NCI-H187 (cell line): ENCODE results near the gene MSI2.

Source experiments
- DNase-seq, 2 experiments: peaks; one replicate each; lab custom pipeline; 2025; lab: John Stamatoyannopoulos, UW

Gene MSI2

DNA sequence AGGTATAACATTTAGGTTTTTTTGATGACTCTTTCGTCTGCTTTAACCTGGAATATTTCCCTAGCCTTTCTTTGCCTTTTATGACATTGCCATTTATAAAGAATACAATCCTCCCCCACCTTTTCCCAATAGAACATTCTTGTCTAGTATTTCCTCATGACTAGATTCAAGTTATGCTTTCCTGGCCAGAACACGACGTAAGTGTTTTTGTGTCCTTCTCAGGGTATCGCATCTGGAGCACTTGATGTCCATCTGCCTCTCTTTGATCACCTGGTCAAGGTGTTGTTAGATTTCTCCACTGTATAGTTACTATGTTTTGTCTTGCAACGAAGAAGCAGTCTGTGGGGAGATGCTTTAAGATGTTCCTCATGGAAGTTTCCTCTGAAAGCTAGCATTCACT lies 87.4 kb downstream of the MSI2 start:
- no peak for DNase-seq

DNA sequence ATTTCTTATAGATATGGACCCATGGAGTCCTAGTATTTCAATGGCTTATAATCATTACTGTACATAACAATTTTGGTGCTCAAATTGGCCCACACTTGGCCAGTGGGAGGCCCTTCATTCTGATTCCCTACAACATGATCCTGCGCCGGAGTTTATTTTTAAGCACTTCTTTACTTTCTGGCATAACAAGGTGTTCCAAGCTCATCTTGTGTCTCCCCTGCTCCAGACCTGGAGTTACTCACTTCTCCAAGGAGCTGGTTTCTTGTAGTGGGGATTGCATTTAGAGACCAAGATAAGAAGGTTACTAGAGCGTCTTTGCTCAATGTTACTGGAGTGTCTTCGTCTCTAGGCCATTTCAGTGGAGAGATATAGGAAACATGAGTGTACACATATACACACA lies 87.9 kb downstream of the MSI2 start:
- DNase-seq, result no peak

DNA sequence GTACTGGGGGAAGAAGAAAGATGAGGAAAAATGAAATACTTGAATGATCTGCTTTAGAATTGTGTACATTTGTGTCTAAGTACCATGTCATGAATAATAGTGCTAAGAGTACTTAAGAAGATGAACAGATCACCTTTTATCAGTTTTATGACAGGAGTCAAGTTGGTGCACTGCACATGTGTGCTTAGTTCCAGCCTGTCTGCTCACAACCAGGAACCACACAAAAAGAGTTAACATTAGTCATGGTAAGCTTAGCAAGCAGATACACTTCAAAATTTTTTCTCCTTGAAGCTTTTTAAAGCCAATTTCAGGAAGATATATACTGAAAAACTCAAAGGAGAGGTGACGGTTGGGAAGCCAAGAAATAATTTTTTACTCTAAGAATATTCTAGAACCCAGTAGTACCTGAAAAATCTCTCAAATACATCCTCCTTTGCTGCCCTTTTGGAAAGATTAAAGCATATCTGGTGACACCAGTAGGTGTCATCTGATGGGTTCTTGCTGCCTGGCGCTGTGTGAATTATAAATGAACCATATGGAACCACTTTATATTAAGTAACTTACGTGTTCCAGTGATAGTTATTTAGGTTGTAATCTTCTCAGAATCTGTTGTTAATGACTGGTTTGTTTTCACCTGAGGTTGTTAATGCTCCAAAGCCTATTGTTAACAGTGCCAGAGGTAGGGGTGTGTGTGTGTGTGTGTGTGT lies 93.4 kb downstream of the MSI2 start:
- no peak for DNase-seq

DNA sequence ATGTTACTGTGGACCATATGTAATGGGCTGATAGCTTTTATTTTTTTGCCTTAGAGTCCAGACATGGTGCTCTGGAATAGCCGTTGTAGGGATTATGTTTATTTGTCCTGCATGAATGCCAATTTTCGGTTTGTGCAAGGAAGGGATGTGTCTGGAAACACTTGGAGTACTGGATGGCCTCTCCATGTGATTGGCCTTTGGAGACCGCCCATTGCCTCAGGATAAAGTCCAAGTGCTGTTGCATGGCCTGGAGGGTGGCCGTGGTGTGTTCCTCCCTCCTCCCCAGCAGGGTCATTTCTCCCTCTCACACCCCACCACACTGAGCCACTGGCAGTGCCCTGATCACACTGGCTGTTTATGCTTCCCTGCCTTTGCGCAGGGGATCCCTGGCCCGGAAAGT lies 93.9 kb downstream of the MSI2 start:
- DNase-seq, result no peak

DNA sequence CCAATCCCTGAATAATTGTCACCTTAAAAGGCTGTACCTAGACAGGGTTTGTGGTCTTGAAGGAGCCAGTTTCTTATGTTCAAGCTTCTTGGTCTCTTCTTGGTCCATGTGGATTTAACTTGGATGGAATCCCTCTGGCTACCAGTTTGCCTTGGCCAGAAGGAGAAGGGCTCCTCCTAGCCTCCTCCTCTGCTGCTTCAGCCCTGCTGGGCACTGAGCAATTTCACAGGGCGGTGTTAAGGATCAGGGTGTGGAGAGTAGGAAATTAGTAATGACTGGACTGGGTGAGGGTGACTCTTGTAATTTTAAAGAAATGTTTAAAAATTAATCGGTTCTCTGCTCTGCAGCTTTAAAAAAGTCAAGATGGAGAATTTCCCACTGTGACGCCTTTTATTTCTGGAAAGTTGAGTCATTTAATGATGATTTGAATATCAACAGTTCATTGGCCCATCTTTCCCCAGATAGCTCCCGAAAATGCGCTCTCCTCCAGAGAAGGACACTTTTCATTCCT lies 96.4 kb downstream of the MSI2 start:
- DNase-seq, result no peak

DNA sequence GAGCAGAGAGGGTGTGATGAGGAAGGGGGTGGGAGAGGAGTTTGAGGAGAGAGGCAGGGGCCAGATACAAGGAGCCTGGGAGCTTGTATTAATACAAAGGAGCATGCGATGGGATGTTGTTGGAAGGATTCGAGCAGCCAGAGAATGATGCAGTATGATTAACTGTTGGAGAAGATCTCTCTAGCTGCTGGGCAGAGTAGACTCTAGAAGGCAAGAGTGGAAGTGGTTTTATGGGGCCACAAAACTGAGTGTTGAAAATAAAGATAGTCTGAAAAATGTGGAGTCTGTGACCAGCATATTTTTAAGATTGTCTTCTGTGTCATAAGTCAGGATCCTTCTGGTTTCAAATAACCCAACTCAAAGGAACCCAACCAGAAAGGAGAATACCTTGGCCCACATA lies 98.3 kb downstream of the MSI2 start:
- no peak for DNase-seq

DNA sequence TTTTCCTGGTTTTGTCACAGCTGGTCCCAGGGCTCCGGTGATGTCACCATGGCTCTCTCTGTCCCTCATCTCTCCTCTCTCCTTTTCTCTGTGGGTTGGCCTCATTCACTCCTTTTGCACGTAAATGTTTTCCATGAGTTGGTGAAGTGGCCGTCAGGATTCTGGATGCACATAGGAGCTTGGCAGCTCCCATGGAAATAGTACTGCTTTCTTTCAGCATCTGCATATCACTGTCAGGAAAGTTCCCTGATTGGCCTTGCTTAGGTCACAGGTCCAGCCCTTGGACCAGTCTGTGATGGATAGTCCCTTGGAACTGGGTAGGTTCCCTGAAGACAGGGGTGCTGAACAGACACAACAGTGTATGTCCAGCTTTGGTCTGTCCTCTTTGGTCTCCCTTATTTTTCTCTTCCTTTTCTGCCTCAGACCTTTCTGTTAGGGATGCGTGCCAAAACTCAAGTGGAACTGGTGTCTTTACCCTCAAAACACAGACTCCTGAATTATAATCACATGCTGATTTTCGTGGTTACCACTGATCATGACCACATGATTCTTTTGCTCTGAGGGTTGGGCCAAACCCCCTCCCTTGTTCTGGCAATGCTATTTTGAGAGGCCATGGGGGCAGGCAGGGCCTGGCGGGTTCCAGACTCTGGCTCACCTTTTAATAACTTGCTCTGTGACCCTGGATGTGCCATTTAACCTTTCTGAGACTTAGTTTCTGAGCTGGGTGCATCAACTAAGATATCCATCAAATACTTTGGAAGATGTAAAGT lies 99.0 kb downstream of the MSI2 start:
- DNase-seq, result no peak

DNA sequence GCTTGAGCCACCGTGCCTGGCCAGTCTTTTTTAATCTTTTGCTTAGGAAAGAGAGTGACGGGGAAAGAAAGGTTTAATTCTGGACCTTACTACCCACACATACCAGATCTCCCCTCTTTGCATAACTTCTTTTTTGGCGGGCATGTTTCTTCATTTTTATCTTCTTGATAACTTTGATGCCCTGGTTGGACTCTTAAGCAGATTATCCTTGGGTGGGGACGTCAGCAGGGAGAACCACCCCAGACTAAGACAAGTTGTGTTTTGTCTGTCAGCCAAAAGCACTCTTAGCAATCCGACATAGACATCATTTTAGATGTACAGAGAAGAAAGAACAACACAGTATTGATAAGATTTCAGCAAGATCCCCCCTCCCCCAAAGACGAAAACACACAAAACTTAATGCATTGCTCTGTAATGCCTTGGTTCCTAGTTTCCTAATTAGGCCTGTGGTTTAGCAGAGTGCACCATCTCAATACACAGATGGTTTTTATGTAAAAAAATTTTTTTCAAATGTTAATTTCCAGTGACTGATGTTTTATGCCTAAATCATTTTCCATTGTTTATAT lies 99.9 kb downstream of the MSI2 start:
- DNase-seq, result no peak

DNA sequence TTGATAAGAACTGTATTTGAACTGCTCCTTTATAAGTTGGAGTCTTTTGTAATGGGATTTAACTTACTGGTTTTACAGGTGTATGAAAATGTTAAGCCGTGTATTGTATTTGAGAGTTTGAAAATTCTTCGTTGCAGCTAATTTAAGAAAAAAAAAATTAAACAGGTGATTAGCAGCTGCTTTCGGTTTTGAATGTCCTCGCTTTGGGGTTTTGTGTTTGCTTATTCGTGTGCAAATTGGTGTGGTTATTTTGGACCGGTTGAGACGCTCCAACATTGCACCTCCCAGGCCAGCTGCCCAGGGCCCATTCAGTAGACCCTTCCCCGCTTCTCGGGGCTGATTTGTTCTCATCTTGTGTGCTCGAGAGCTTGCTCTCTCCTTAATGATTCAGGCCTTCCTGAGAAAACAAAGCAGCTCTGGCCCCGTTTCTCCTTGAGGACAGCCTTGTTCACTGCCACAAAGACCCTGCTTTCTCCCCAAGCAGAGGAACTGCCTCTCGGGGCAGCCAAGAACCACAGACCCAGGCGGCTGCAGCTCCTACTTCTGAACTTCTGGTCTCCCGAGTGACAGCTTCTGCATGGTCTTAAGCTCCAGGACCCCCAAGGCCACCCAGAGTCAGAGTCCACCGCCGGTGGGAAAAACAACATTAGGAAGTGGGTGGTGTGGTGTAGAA lies 100.5 kb downstream of the MSI2 start:
- no peak for DNase-seq

DNA sequence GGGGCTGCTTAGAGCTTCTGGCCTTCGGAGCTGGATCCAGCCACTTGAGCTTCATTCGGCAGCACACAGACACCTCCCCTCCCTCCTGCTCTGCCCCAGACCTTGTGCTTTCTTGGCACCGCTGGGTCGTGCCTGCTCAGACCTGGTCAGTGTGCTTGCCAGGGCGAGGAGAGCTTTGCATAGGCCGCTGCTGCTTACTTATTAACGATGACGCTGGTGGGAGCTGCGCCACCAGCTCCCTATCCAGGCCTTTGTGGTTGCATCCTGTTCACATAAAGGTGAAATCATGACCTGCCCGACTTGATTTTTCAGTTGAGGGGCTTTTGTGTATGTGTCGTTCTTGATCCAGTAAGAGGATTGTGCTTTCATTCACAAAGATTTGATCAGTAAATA lies 101.1 kb downstream of the MSI2 start:
- DNase-seq, result no peak

DNA sequence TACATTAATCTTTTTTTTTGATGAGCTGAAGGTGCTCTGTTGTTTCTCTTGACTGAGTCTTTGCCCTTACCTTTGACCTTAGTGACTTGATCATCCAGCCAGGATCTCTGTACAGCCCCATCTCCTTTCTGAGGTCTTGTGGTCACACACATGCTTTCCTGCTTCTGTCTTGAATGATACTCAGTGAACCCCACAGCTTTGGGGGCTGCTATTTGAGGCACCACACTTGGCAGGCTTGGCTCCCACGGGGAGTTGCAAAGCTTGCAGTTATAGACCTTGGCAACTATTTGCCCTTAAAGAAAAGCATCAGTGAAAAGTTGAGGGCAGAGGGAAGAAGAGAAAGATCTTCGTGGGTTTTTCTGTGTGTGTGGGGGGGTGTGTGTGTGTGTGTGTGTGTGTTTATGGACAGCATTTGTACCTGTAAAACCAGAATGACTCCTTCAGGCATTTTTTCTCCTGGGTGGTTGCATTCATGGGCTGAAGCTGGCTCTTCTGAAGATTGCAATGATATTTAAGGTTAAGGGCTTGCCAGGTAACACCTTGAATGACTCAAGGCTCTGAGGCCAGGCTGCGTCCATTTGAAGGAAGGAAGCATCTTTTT lies 101.6 kb downstream of the MSI2 start:
- no peak for DNase-seq

DNA sequence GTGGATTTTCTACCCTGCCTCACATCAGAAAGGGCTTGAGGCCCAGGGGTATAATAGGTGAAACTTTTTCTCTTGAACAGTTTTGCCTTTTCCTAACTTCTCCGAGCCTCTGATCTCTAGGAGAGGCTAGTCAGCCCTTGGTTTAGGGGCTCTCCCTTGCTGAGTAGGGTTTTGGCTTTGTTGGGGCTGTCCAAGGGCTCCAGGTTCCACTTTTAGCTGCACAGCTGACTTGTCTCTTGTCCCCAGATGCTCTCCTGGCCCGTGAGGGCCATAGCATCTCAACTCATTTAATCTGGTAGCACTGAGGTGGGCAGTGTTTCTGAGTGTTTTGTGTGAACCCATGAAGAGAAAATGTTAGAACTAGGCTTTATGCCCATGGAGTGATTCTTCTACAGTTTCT lies 103.9 kb downstream of the MSI2 start:
- no peak for DNase-seq

DNA sequence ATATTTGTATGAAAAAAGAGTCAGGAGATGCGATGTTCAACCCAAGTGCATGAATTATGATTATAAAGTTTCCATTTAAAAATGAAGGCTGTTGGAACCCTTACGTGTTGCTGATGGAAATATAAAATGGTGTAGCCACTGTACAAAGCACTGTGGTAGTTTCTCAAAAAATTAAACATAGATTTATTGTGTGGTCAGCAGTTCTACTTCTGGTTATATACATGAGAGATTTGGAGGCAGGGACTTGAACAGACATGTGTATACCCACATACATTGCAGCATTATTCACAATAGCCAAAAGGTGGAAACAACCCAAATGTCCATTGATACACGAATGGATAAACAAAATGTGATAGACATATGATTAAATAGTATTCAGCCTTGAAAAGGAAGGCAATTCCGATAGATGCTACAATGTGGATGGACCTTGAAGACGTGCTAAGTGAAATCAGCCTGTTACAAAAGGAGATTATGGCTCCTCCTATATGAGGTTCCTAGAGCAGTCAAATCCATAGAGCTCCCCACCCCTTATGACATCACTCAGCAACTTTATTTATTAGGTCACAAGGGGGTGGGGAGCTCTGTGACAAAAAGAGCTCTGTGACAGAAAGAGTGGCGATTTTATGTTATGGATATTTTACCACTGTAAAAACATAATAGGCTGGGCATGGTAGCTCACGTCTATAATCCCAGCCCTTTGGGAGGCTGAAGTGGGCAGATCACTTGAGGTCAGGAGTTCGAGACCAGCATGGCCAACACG lies 106.7 kb downstream of the MSI2 start:
- no peak for DNase-seq

DNA sequence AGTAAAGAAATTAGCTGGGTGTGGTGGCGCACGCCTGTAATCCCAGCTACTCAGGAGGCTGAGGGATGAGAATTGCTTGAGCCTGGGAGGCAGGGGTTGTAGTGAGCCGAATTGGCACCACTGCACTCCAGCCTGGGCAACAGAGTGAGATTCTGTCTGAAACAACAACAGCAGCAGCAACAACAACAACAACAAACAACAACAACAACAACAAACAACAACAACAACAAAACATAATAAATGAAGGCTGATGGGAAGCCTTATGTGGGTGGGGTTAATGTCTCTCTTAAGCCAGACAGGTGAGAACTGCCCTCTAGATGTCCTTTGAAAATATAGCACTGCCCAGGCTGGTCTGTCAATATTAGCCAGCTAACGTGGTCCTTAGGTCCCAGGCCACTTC lies 107.3 kb downstream of the MSI2 start:
- DNase-seq, result no peak

DNA sequence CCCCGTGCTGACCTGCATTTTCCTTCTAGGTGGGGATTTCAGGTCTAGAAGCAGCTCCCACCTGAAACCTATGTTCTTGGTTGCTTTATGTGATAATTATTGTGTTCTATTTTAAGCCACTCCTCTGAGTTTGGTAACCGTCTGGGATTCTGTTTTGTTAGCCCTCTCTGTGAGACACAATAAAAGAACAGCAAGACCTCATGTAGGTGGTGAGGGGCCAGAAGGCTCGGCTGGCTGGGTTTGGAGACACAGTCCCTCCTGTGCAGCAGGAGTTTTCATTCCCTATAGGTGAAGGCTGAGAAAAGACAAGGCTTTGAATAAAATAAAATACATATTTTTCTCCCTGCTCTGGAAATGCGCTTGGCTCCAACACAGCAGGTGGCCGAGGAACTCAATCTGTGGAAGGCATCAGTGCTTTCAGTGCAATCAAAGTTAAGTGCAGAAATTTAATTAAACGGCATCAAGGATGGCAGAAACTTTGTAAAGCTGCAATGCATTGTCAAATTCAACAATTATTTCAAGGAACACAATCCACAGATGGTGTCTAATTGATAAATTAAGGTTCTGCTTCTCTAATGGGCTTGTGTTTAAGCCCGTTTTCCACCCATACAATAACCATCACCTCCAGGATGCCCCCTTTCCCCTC lies 107.8 kb downstream of the MSI2 start:
- no peak for DNase-seq

DNA sequence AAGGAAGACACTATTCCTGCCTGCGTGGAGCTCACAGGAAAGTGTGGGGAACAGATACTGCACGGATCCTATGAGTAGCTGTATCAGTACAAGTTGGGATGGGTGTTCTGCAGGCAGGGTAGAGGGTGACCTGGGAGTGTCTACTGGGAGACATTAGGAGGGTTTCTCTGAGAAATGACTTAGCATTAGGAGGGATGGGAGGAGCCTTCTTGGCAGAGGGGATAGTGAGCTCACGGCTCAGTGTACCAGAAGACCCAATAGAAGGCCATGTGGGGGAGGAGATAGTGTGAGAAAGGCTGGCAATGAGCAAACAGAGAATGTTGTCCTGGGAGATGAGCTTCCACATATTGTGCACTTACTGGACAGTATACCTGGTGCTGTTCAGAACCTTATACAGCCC lies 109.1 kb downstream of the MSI2 start:
- no peak for DNase-seq

DNA sequence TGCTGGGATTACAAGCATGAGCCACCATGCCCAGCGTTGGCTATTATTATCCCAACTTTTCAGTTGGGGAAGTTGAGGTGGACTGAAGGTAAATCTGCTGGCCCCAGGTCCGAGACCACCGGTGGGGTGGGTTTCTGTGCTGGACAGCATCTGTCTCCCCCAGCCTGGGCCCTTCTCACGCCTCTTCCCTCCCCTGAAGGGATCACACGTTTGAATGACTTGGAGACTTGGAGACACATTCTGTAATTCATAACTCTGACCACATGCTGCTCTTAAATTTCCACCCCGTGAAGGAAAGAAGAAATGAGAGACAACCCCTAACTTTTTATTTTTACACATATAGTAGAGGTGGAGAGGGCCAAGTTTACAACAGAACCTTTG lies 109.8 kb downstream of the MSI2 start:
- DNase-seq, result no peak

DNA sequence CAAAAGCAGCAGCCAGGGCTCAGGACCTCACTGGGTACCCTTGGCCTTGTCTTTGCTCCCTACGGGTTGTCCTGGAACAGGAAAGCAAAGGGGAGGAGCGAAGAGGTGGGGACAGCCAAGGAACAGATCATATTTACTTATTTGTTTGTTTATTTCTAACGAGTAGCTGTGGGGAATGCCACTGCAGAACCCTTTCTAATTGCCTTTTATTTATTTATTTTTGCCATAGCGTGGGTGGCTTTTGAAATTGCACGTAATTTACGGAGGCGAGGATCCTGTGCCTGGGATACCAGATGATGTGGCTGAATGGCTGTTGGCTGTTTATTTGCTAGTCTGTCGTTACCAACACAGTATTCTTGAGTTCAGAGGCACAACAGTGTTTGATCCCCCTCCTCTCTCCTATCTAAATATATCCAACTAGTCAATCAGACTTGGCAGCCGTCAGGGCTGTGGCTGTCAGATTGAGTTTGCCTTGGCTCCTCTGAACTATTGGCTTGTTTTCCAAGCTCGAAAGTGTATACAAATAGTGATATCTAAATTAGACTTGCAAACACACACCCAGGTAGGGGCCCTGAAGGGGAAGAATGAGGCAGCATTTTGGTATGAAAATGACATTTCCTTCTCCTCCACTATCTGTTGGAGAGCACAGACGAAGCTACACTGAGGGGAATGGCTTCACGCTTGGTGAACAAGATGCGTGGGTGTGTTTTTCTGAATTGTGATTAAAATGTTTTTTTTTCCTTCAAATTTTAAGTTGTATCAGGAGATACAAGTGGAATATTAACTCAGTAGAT lies 110.4 kb downstream of the MSI2 start:
- DNase-seq, result no peak

DNA sequence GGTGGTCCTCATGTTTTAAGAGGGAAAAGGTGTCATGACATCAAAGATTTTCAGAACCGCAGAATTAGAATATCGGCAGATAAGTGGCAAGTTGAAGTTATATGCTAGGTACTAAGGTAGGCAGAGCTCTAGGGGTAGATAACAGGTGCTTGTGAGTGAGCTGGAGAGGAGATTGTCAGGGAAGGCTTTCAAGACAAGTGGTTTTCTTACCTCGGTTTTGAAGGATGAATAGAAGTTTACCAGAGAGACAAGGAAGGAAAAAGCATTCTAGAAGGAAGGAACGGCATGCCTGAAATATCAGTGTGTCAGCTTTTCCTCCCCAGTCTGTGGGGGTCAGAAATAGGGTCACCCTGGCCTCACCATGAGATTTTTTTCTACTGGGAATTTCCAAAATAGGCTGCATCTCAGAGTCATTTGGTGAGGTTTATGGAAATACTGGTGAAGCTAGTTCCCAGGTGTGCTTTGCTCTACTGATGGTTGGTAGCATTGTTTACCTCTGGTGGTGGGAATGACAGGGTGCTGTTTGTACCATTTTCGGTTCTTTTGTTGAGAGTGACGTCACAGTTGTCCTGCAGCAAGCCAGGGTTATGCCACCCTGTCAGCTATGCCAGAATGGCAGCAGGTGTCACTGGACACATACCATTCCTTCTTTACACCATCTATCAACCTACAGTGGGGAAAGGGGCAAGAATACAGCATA lies 112.5 kb downstream of the MSI2 start:
- DNase-seq, result no peak

DNA sequence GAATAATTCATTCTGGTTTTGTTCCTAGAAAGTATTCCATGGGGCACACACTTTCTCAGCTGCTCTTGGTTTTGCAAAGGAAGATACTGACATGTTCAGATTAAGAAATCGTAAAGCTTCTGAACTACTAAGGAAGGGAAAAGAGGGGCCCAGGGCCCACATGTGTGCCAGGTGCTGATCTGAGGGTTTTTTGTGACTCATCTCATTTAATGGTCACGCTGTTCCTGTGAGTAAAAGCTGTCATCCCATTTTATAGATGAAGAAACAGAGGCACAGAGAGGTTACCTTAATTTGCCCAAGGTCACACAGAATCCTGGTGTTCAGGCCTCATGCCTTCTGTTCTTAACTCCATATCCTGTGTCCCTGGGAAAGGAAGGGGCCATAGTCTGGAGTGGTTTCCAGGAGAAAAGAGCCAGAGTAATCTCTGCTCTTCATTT lies 113.2 kb downstream of the MSI2 start:
- no peak for DNase-seq
